GM21717 (cell line): ENCODE data around the gene SLC7A14.

ENCODE experiments used
- ATAC-seq: cut with Tn5 transposase; IDR thresholded peaks from one replicate; pipeline ENCODE4 v1.9.1; 2021; ENCODE audit warnings: mild to moderate bottlenecking, moderate library complexity; ENCODE audit not compliant: unreplicated experiment

The SLC7A14 gene

GRCh38 chr3:170436697-170437096, 149.2 kb downstream of the SLC7A14 start:
- no peak for ATAC-seq

- ATAC-seq: no peak
Measured at GRCh38 chr3:170432416-170432815, 153.5 kb downstream of the SLC7A14 start.

GRCh38 chr3:170431054-170431453, 154.8 kb downstream of the SLC7A14 start:
- ATAC-seq: no peak

GRCh38 chr3:170429050-170429449, 156.8 kb downstream of the SLC7A14 start:
- ATAC-seq: peak; percentile 67

GRCh38 chr3:170428095-170428494, 157.8 kb downstream of the SLC7A14 start:
- no peak for ATAC-seq

- ATAC-seq: no peak
Measured at GRCh38 chr3:170426240-170426797, 159.6 kb downstream of the SLC7A14 start.

GRCh38 chr3:170425491-170426239, 160.2 kb downstream of the SLC7A14 start:
- ATAC-seq: no peak

GRCh38 chr3:170424879-170425278, 161.0 kb downstream of the SLC7A14 start:
- ATAC-seq: no peak

GRCh38 chr3:170423001-170423615, 162.8 kb downstream of the SLC7A14 start:
- ATAC-seq: no peak

- no peak for ATAC-seq
Measured at GRCh38 chr3:170421758-170422157, 164.1 kb downstream of the SLC7A14 start.

- ATAC-seq: no peak
Measured at GRCh38 chr3:170421111-170421641, 164.7 kb downstream of the SLC7A14 start.

GRCh38 chr3:170420307-170420821, 165.5 kb downstream of the SLC7A14 start:
- ATAC-seq: no peak

- ATAC-seq: no peak
Measured at GRCh38 chr3:170419557-170420087, 166.3 kb downstream of the SLC7A14 start.

- no peak for ATAC-seq
Measured at GRCh38 chr3:170418422-170419398, 167.2 kb downstream of the SLC7A14 start, which contains the start of gene CLDN11. TSS of gene CLDN11 (plus strand) at chr3:170418868. CDS start at chr3:170419067, 199 bp downstream.

GRCh38 chr3:170417090-170417489, 168.8 kb downstream of the SLC7A14 start:
- no peak for ATAC-seq

GRCh38 chr3:170414202-170414663, 171.6 kb downstream of the SLC7A14 start:
- ATAC-seq: no peak

GRCh38 chr3:170413291-170413690, 172.6 kb downstream of the SLC7A14 start:
- no peak for ATAC-seq

GRCh38 chr3:170410428-170411029, 175.3 kb downstream of the SLC7A14 start:
- ATAC-seq: no peak
